GM21825 (cell line): ENCODE results near the gene DOCK2.
"Not testable (repeated sequence)": the region's sequence is repeated elsewhere in the genome, so short reads cannot be mapped to it uniquely, and the experiment has no call there.

Source experiments
- ATAC-seq: cut with Tn5 transposase; IDR thresholded peaks from one replicate; pipeline ENCODE4 v1.9.1; 2021; ENCODE audit warnings: mild to moderate bottlenecking, moderate library complexity; ENCODE audit not compliant: unreplicated experiment

Gene DOCK2

DNA sequence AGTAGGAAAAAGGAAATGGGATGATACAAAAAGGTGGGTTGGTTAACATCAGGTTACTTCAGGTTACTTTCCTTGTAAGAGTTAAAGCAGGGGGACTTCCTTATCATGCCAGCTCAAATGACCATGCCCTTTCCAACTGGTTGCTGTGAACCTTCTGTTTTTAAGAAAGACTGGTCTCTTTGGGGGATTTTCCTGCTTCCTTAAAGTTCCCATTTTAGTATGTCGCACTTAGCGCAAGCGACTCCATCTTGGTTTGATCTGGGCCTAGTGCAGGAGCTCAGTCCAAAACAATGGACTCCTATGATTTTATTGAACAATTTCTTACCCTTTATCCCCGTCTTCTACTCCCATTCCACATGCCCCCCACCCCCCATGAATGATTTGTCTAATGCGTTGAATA is 173.4 kb downstream of the DOCK2 start:
- ATAC-seq, result no peak

GRCh38 chr5:169811023-169811422 is 173.9 kb downstream of the DOCK2 start:
- no peak for ATAC-seq

DNA sequence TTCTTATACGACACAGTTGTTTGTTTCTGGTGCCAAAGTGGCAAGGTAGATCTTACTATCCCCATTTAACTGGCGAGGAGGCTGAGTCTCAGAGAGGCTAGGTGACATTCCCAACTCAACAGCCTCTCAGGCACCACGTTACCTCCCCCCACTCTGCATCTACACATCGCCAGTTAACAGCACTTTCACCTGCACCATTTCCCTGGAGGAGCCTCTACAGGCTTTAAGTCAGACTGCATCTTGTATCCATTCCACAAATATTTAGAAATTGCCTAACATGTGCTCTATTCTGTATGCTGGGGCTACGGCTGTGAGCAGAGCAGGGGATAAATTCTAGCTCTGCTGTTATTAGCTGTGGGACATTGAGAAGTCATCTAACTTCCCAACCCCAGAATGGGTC is 174.6 kb downstream of the DOCK2 start:
- no peak for ATAC-seq

- ATAC-seq, result no peak
Observed at GRCh38 chr5:169812786-169813185, 175.7 kb downstream of the DOCK2 start.

DNA sequence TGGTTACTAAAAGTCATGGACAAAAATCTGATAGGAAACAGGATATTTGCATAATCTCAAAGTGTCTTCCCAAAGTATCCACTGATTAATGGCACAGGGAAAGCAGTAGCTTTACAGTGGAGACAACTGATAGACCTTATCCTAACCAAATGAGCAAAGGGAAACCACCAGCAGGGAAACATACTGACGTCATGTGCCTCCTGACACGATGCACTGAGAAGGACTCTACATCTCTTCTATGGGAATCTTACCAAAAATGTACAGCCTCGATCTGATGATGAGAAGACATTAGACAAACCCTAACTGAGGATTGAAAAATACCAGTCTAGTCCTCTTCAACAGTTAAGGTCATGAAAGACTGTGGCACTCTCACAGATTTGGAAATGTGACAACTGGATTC is 177.0 kb downstream of the DOCK2 start:
- ATAC-seq, result no peak

DNA sequence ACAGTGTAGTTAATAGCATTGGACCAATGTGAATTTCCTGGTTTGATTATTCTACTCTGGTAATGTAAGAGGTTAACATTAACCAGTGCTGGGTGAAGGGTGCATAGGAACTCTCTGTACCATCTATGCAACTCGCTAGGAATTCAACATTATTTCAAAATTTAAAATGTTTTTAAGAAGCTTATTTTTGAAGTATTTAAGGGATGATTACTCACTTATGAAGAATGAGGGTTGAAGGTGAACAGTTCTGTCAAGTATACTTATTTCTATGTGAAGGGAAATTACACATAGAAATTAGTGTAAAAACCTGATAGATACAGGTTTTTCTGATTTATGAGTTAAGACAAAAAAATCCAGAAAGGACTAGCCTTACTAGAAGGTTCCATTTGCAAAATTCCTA is 177.4 kb downstream of the DOCK2 start:
- no peak for ATAC-seq

- ATAC-seq, result no peak
Observed at GRCh38 chr5:169817031-169817430, 180.0 kb downstream of the DOCK2 start.

DNA sequence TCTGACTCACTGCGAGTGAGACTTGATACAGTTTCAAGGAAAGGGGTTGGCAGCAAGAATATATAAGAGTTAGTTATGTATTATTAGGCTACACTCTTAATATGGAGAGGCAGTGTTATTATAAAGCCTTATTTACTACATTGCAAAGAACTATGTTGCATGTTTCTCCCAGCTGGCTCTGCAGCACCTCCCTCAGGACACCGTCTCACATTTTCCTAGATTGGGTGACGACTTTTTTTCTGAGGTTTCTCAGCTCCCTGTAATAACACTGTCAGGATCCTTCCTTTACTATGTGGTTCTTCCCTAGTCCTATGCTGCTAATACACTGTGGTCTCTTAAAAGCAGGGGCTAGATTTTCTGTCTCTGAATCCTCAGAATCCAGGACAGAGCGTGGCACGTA is 189.5 kb downstream of the DOCK2 start:
- ATAC-seq, result no peak

- no peak for ATAC-seq
Observed at GRCh38 chr5:169827769-169828168, 190.7 kb downstream of the DOCK2 start.

DNA sequence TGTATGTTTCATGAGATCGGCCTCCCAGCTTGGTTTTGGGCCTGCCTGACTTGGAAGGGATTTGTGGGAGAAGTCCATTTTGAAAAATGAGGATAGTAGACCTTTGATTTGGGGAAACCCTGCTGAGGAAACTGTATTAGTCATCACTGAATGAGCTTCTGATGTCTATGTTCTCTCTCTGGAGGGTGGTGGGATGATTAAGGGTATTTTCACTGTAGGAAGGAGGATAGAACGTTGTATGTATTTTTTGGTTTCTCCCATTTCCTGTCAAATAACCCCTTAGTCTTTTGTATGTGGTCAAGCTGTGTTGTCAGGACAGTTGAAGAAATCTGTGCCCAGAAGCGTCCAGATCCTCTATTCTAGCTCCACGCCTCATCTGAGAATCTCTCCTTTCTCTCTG is 191.3 kb downstream of the DOCK2 start:
- ATAC-seq, result peak; percentile 52

GRCh38 chr5:169831331-169831730 is 194.3 kb downstream of the DOCK2 start:
- ATAC-seq, result no peak

- no peak for ATAC-seq
Observed at GRCh38 chr5:169832304-169832703, 195.2 kb downstream of the DOCK2 start.

DNA sequence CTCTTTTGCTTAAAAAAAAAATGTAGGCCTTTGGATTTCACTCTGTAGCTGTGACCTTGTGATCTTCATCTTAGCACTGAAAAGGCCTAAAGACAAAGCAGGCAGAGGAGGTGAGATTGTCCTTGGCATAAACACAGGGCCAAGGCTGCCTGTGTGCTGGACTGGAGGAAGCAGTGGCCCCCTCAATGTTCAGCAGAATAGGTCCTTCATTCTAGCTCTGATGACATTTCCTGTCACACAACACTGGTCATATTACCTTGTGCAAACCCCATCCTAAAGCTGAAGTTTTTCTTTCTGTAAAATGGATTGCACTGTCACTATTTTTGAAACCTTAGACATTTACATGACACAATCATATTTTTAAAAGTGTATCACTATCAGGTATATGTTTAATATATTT is 195.8 kb downstream of the DOCK2 start:
- ATAC-seq, result peak; percentile 34

DNA sequence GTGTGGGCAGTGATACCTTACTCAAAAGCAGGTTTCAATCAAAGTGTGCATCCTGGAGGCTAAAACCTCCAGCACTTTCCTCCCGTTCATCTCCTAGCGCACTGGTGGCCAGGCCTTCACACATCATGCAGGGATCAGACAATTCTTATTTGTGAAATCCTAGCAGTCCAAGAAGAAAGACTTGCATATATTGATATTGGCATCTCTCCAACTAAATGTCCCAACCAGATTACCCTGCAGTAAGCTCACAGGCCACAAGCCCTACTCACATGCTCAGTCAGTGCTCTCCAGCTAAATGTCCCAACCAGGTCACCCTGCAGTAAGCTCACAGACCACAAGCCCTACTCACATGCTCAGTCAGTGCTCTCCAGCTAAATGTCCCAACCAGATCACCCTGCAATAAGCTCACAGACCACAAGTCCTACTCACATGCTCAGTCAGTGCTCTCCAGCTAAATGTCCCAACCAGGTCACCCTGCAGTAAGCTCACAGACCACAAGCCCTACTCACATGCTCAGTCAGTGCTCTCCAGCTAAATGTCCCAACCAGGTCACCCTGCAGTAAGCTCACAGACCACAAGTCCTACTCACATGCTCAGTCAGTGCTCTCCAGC is 196.7 kb downstream of the DOCK2 start:
- not testable (repeated sequence) for ATAC-seq

GRCh38 chr5:169834540-169834939 is 197.5 kb downstream of the DOCK2 start:
- ATAC-seq, result not testable (repeated sequence)

DNA sequence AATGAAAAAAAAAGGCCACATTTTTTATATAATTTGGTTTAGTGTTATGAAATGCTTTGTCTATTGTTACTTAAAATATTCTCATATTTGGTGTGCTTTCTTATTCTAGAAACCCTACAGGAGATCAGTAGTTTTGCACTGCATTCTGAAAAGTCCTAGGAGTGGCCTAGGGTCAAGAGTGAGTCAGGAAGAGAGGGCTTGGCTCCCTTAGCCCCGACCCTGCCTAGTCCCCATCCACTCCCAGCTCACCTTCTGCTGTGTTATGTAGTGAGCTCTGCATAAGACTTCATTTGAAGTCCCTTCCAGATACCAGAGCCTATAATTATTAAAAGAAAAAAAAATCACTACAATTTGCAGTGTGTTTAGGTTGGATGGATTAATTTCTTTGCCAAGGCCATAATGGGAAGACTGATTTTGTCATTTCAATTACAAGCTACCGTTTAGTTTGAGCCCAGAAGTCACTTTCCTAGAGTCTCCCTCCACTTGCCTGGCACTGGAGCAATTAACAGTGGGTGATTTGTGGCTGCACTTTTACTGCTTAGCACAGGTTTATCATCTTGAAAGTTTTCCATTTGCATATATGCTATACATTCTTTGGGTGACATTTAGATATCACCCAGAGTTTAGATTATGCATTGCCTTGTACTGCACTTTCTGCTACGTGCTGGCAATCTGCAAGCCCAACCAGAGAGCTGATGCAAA is 199.9 kb downstream of the DOCK2 start:
- no peak for ATAC-seq

- no peak for ATAC-seq
Observed at GRCh38 chr5:169837686-169838085, 200.6 kb downstream of the DOCK2 start.

GRCh38 chr5:169838688-169839087 is 201.6 kb downstream of the DOCK2 start:
- ATAC-seq, result peak; percentile 79

GRCh38 chr5:169840405-169840804 is 203.3 kb downstream of the DOCK2 start:
- ATAC-seq, result no peak

GRCh38 chr5:169842699-169843098 is 205.6 kb downstream of the DOCK2 start:
- ATAC-seq, result no peak

- ATAC-seq, result no peak
Observed at GRCh38 chr5:169847519-169847918, 210.4 kb downstream of the DOCK2 start.

DNA sequence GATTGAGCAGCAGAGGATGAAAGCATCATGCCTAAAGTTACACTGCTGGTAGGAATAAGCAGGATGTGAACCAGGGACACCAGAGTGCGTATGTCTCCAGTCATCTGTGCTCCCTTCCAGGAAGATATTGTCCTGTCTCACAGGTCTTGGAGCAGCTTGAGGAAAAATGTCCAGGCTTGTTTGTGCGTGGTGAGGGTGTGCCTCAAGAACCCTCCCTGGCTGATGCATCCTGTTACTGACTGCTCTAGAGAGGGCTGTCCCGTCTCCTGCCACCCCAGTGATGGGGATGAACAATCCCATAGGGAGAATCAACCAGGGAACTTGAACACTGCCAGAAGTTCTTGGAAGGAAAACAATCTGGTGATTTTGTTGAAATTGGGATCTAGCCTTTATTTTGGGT is 211.2 kb downstream of the DOCK2 start:
- no peak for ATAC-seq

DNA sequence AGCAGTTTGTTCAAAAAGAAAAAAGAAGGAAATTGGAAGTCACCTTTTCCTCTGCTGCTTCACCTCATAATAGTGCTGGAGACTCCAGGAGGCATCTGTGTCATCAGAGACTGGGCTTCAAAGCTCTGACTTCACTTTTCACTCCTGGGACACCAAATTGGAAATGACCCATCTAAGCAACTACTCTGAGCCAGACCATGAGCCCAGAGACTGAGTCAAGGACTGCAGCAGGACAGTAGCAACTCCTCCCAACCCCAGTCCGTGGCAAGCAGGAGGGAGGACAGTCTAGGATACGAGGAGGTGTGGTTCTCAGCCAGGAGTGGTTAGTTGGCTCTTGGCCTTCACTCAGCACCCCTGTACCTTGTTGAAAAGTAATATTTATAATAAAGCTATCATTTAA is 211.7 kb downstream of the DOCK2 start:
- ATAC-seq, result no peak
